ENCODE data around the gene PUS10. TPM values are rescaled to one million over a fixed set of nuclear protein-coding genes. Genes with fewer than 3 reads are reported as not detected.

PUS10 gene
- total RNA-seq, 1 experiment from 2014 or later: 8.2 TPM

Other genes with a start within 250 kb of the PUS10 start
- 3.2 and 4.1 TPM in 2 replicates for gene REL, start 136.7 kb downstream of the PUS10 start, total RNA-seq (2014; rRNA removed; shearing (Covaris generic))
- gene PEX13, start 535 bp downstream of the PUS10 start, total RNA-seq (2014; rRNA removed; shearing (Covaris generic)): 39.8 and 62.1 TPM in 2 replicates
- gene SANBR, start 47.6 kb upstream of the PUS10 start, total RNA-seq (2014; rRNA removed; shearing (Covaris generic)): 11.9 and 17.2 TPM in 2 replicates
- 1.2 TPM in 1 of 2 replicates, not detected in the other for gene C2orf74, start 143.9 kb upstream of the PUS10 start, total RNA-seq (2014; rRNA removed; shearing (Covaris generic))